ENCODE measurements around the gene TPRKB.

DNA sequence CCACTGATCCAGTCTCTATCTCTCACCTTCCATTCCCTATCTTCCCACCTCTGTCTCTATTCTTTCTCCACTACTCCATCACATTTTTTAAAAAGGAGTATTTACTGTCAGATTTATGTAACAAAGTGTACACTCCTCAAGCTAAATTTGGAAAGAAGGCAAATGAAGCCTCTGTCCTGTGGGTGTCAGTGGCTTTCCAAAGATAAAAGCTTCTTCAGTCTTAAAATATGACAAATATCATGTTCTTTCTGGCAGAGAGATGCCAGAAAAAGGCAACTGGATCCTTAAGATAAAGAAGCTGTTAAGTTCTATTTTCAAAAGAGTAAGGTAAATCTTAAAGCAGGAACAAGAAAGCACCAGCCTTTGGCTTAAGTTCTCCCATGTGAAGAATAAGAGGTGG is 35.7 kb upstream of the TPRKB start:
- TF ChIP-seq EZH2 (IDR thresholded peaks at IDR 0.05; ENCODE audit: insufficient read depth, poor library complexity, severe bottlenecking) (no peak), EZH2phosphoT487 (IDR thresholded peaks at IDR 0.05; ENCODE audit: insufficient read depth, low read depth) (no peak)

Data from GM23248 (cell line).